ENCODE data around the gene ERGIC1. TPM values are rescaled to one million over a fixed set of nuclear protein-coding genes. Genes with fewer than 3 reads are reported as not detected.

Gene ERGIC1
- total and polyA plus RNA-seq, 2 of the 8 experiments (the other 6 are each of a cell fraction or from before 2014, with no cell fraction given): 95.3 to 106 TPM

GRCh38 chr5:172911628-172911880, 77.5 kb downstream of the ERGIC1 start (continued):
- TF ChIP-seq, protein P1, sequence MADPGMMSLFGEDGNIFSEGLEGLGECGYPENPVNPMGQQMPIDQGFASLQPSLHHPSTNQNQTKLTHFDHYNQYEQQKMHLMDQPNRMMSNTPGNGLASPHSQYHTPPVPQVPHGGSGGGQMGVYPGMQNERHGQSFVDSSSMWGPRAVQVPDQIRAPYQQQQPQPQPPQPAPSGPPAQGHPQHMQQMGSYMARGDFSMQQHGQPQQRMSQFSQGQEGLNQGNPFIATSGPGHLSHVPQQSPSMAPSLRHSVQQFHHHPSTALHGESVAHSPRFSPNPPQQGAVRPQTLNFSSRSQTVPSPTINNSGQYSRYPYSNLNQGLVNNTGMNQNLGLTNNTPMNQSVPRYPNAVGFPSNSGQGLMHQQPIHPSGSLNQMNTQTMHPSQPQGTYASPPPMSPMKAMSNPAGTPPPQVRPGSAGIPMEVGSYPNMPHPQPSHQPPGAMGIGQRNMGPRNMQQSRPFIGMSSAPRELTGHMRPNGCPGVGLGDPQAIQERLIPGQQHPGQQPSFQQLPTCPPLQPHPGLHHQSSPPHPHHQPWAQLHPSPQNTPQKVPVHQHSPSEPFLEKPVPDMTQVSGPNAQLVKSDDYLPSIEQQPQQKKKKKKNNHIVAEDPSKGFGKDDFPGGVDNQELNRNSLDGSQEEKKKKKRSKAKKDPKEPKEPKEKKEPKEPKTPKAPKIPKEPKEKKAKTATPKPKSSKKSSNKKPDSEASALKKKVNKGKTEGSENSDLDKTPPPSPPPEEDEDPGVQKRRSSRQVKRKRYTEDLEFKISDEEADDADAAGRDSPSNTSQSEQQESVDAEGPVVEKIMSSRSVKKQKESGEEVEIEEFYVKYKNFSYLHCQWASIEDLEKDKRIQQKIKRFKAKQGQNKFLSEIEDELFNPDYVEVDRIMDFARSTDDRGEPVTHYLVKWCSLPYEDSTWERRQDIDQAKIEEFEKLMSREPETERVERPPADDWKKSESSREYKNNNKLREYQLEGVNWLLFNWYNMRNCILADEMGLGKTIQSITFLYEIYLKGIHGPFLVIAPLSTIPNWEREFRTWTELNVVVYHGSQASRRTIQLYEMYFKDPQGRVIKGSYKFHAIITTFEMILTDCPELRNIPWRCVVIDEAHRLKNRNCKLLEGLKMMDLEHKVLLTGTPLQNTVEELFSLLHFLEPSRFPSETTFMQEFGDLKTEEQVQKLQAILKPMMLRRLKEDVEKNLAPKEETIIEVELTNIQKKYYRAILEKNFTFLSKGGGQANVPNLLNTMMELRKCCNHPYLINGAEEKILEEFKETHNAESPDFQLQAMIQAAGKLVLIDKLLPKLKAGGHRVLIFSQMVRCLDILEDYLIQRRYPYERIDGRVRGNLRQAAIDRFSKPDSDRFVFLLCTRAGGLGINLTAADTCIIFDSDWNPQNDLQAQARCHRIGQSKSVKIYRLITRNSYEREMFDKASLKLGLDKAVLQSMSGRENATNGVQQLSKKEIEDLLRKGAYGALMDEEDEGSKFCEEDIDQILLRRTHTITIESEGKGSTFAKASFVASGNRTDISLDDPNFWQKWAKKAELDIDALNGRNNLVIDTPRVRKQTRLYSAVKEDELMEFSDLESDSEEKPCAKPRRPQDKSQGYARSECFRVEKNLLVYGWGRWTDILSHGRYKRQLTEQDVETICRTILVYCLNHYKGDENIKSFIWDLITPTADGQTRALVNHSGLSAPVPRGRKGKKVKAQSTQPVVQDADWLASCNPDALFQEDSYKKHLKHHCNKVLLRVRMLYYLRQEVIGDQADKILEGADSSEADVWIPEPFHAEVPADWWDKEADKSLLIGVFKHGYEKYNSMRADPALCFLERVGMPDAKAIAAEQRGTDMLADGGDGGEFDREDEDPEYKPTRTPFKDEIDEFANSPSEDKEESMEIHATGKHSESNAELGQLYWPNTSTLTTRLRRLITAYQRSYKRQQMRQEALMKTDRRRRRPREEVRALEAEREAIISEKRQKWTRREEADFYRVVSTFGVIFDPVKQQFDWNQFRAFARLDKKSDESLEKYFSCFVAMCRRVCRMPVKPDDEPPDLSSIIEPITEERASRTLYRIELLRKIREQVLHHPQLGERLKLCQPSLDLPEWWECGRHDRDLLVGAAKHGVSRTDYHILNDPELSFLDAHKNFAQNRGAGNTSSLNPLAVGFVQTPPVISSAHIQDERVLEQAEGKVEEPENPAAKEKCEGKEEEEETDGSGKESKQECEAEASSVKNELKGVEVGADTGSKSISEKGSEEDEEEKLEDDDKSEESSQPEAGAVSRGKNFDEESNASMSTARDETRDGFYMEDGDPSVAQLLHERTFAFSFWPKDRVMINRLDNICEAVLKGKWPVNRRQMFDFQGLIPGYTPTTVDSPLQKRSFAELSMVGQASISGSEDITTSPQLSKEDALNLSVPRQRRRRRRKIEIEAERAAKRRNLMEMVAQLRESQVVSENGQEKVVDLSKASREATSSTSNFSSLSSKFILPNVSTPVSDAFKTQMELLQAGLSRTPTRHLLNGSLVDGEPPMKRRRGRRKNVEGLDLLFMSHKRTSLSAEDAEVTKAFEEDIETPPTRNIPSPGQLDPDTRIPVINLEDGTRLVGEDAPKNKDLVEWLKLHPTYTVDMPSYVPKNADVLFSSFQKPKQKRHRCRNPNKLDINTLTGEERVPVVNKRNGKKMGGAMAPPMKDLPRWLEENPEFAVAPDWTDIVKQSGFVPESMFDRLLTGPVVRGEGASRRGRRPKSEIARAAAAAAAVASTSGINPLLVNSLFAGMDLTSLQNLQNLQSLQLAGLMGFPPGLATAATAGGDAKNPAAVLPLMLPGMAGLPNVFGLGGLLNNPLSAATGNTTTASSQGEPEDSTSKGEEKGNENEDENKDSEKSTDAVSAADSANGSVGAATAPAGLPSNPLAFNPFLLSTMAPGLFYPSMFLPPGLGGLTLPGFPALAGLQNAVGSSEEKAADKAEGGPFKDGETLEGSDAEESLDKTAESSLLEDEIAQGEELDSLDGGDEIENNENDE (IDR thresholded peaks at IDR 0.05; ENCODE audit: insufficient replicate concordance, low read length): no peak
- no peak for TF ChIP-seq RFX5 (IDR thresholded peaks at IDR 0.05; ENCODE audit: borderline replicate concordance, low read depth, low read length)
- TF ChIP-seq NANOG (IDR thresholded peaks at IDR 0.05; ENCODE audit: insufficient read depth, low read depth, low read length, poor library complexity, severe bottlenecking): no peak
- TF ChIP-seq, protein P2, sequence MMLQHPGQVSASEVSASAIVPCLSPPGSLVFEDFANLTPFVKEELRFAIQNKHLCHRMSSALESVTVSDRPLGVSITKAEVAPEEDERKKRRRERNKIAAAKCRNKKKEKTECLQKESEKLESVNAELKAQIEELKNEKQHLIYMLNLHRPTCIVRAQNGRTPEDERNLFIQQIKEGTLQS (IDR thresholded peaks at IDR 0.05; ENCODE audit: insufficient read depth, low read depth, low read length): no peak
- TF ChIP-seq TBP (IDR thresholded peaks at IDR 0.05; ENCODE audit: low read depth, low read length): no peak
- no peak for TF ChIP-seq EGR1 (IDR thresholded peaks at IDR 0.05; ENCODE audit: borderline replicate concordance, low read depth, low read length)
- no peak for TF ChIP-seq SIX5 (IDR thresholded peaks at IDR 0.05; ENCODE audit: low read depth, low read length)
- TF ChIP-seq E2F6 (IDR thresholded peaks at IDR 0.05): no peak
- no peak for TF ChIP-seq ZNF274 (IDR thresholded peaks at IDR 0.05; ENCODE audit: borderline replicate concordance, extremely low read depth, low read length)
